Right atrium auricular region (tissue), 2 donors: Measurements from ENCODE around the gene SLC19A1. TPM values are rescaled to one million over a fixed set of nuclear protein-coding genes. Genes with fewer than 3 reads are reported as not detected.

Experiments used
- DNase-seq: peaks from one replicate; pipeline ENCODE4 v3.0.0-alpha.2; 2019; ENCODE audit warnings: low spot score
- H3K27ac ChIP-seq, 2 donors: fragments of 200-600 bp; sonication (generic); 1 replicate in 1 of 2; 2 replicates in 1 of 2; pipeline ENCODE4 v1.5.1; 2016 to 2019
- H3K27me3 ChIP-seq, 2 donors: fragments of 200-600 bp; sonication (generic); one replicate each; pipeline versions ENCODE4 v1.5.1 to v1.6.0; 2017 to 2019
- H3K36me3 ChIP-seq: fragments of 200-600 bp; sonication (generic); one replicate; pipeline ENCODE4 v1.5.1; 2016
- H3K4me1 ChIP-seq, 2 donors: fragments of 200-600 bp; sonication (generic); one replicate each; pipeline versions ENCODE4 v1.5.1 to v1.6.0; 2017 to 2019
- H3K4me3 ChIP-seq, 2 donors: fragments of 200-600 bp; sonication (generic); 1 replicate in 1 of 2; 2 replicates in 1 of 2; pipeline ENCODE4 v1.5.1; 2017 to 2019; ENCODE audit warnings: mild to moderate bottlenecking in 1 of 2, moderate library complexity in 1 of 2
- H3K9me3 ChIP-seq, 2 donors: fragments of 200-600 bp; sonication (generic); one replicate each; pipeline ENCODE4 v1.5.1; 2019
- total RNA-seq, 2 donors: library from RNA; depleted of rRNA; stranded (reverse); fragments of >200 nt; gene quantifications; one replicate each; pipeline ENCODE4 v1.1.0, GENCODE V29; 2016
- TF ChIP-seq, protein P1 (sequence below), 2 donors: fragments of 200-600 bp; sonication (generic); IDR thresholded peaks; one replicate each; pipeline ENCODE4 v1.5.1; 2019; ENCODE audit warnings: antibody characterized with exemption in 2 of 2

Gene SLC19A1
- total RNA-seq, 2 donors from 2014 or later, result 2.2 to 5.3 TPM

- TF ChIP-seq, protein P1, sequence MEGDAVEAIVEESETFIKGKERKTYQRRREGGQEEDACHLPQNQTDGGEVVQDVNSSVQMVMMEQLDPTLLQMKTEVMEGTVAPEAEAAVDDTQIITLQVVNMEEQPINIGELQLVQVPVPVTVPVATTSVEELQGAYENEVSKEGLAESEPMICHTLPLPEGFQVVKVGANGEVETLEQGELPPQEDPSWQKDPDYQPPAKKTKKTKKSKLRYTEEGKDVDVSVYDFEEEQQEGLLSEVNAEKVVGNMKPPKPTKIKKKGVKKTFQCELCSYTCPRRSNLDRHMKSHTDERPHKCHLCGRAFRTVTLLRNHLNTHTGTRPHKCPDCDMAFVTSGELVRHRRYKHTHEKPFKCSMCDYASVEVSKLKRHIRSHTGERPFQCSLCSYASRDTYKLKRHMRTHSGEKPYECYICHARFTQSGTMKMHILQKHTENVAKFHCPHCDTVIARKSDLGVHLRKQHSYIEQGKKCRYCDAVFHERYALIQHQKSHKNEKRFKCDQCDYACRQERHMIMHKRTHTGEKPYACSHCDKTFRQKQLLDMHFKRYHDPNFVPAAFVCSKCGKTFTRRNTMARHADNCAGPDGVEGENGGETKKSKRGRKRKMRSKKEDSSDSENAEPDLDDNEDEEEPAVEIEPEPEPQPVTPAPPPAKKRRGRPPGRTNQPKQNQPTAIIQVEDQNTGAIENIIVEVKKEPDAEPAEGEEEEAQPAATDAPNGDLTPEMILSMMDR (IDR thresholded peaks at IDR 0.05), result no peak
- Histone ChIP-seq H3K4me1 (no peaks in the 10 kb centered on the region), H3K9me3 (peaks cover 0 to 39% of the 10 kb centered on the region in 2 donors), H3K27ac (no peak overlapping the region), H3K36me3 (peaks cover 5% of the 10 kb centered on the region), H3K27me3 (no peaks in the 10 kb centered on the region), H3K4me3 (no peak overlapping the region)
- DNase-seq, result no peak
Observed at GRCh38 chr21:45516671-45517151, 25.5 kb downstream of the SLC19A1 start.

GRCh38 chr21:45516071-45516670 is 26.1 kb downstream of the SLC19A1 start:
- DNase-seq, result no peak
- TF ChIP-seq, protein P1 (IDR thresholded peaks at IDR 0.05), result no peak
- peaks cover 0 to 34% of the 10 kb centered on the region in 2 donors for H3K9me3 ChIP-seq
- H3K27ac ChIP-seq, result no peak overlapping the region
- no peaks in the 10 kb centered on the region for H3K27me3 ChIP-seq
- no peak overlapping the region for H3K4me3 ChIP-seq
- H3K4me1 ChIP-seq, result no peaks in the 10 kb centered on the region
- H3K36me3 ChIP-seq, result peaks cover 9% of the 10 kb centered on the region

GRCh38 chr21:45515241-45516061 is 26.8 kb downstream of the SLC19A1 start:
- Histone ChIP-seq H3K27me3 (no peaks in the 10 kb centered on the region), H3K36me3 (peaks cover 9% of the 10 kb centered on the region), H3K4me1 (no peaks in the 10 kb centered on the region), H3K9me3 (peaks cover 0 to 28% of the 10 kb centered on the region in 2 donors), H3K4me3 (no peak overlapping the region), H3K27ac (no peak overlapping the region)
- DNase-seq, result no peak
- TF ChIP-seq, protein P1 (IDR thresholded peaks at IDR 0.05), result no peak

DNA sequence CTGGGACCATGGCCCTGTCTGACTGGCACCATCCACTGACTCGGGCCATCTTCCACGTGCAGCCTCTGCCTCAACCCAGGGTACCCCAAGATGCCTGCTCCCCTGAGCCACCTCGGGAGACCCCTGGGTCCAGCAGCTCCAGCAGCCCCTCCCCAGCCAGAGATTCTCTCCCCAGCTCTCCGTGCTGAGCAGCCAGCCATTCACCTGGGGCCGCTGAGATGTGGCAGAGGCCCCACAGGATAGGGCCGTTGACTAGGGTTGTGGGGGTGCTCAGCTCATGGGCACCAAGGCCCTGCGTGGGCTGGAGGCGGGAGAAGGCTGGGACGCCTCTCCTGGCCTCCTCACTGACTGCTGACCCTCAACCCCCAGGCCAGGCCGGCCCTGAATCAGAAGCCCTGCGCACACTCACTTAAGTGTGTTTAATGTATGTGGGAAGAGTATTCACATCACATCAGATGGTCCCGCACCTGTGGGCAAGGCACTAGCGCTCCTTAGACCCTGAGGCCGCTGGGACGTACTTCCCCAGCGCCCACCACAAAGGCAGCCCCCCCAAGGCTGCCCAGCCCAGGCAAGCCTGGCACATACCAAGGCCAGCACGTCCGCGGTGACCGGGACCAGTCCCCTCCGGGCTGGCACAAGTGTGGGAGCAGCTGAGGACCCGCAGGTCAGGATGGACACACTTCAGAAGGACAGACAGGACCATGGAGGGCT is 27.8 kb downstream of the SLC19A1 start:
- Histone ChIP-seq H3K4me3 (no peak overlapping the region), H3K27ac (no peak overlapping the region), H3K36me3 (peaks cover 9% of the 10 kb centered on the region), H3K9me3 (peaks cover 0 to 18% of the 10 kb centered on the region in 2 donors), H3K27me3 (no peaks in the 10 kb centered on the region), H3K4me1 (no peaks in the 10 kb centered on the region)
- TF ChIP-seq, protein P1 (IDR thresholded peaks at IDR 0.05), result no peak
- no peak for DNase-seq

- Histone ChIP-seq H3K4me1 (no peaks in the 10 kb centered on the region), H3K9me3 (peaks cover 0 to 12% of the 10 kb centered on the region in 2 donors), H3K4me3 (no peak overlapping the region), H3K36me3 (peaks cover 9% of the 10 kb centered on the region), H3K27me3 (no peaks in the 10 kb centered on the region), H3K27ac (no peak overlapping the region)
- TF ChIP-seq, protein P1 (IDR thresholded peaks at IDR 0.05), result no peak
- no peak for DNase-seq
Observed at GRCh38 chr21:45513741-45514310, 28.4 kb downstream of the SLC19A1 start.
